GM12878 (cell line): ENCODE measurements around the gene SMIM20. TPM values are rescaled to one million over a fixed set of nuclear protein-coding genes. Genes with fewer than 3 reads are reported as not detected.

ENCODE experiments used
- ATAC-seq: fragments of 200-7000 bp; cut with Tn5 transposase; 3 replicates; pipeline ENCODE4 v1.9.1; 2020; ENCODE audit warnings: mild to moderate bottlenecking, moderate library complexity
- BruUV-seq: library from RNA; stranded (reverse); fragments of 400-500 nt; replicated peaks from 2 replicates; lab custom pipeline; 2021; lab: Mats Ljungman, UMichigan
- CTCF ChIA-PET: fragments of 300-600 bp; sonication (Branson Sonifier 250); formaldehyde crosslinking; extraction: SDS; loops from one replicate; lab custom pipeline; 2021; ENCODE audit warnings: inconsistent platforms; lab: Yijun Ruan, JAX
- POLR2A ChIA-PET: fragments of 350-600 bp; formaldehyde crosslinking; extraction: SDS; loops from one replicate; lab custom pipeline; 2021; ENCODE audit warnings: inconsistent platforms; lab: Charles Lee
- RAD21 ChIA-PET: fragments of 300-600 bp; sonication (Branson Sonifier 250); formaldehyde crosslinking; loops from one replicate; lab custom pipeline; 2023; ENCODE audit warnings: antibody characterized with exemption; ENCODE audit not compliant: unreplicated experiment; lab: Charles Lee
- SMC1A ChIA-PET: fragments of 300-600 bp; sonication (Branson Sonifier 250); formaldehyde crosslinking; loops from one replicate; lab custom pipeline; 2023; ENCODE audit not compliant: unreplicated experiment, uncharacterized antibody; lab: Charles Lee
- DNase-seq: peaks from one replicate; pipeline ENCODE4 v3.0.0-alpha.2; 2011; ENCODE audit warnings: low read depth, low spot score
- FAIRE-seq: peaks from 3 replicates; lab custom pipeline; 2011; peaks lifted over from hg19 to GRCh38; lab: Jason Lieb, UNC
- H2AFZ ChIP-seq: 2 replicates; pipeline ENCODE4 v1.6.0; 2011; ENCODE audit warnings: low read depth, low read length, control low read depth; ENCODE audit not compliant: control insufficient read depth
- H3K27ac ChIP-seq: 2 replicates; pipeline ENCODE4 v1.5.1; 2011; ENCODE audit warnings: control low read depth; ENCODE audit not compliant: control insufficient read depth, insufficient read depth
- H3K27me3 ChIP-seq, 2 experiments: replicated peaks in 1 of 2; 2 replicates each; pipeline versions ENCODE4 v1.6.0 to v1.6.1; 2011; ENCODE audit warnings: low read length in 1 of 2; ENCODE audit not compliant: control insufficient read depth in 2 of 2, insufficient read depth in 2 of 2
- H3K36me3 ChIP-seq, 2 experiments: 2 replicates each; pipeline ENCODE4 v1.5.1; 2011; ENCODE audit warnings: low read length in 1 of 2; ENCODE audit not compliant: control insufficient read depth in 2 of 2, insufficient read depth in 2 of 2
- H3K4me1 ChIP-seq: 2 replicates; pipeline ENCODE4 v1.6.1; 2011; ENCODE audit warnings: mild to moderate bottlenecking, low read length, moderate library complexity, mixed read lengths; ENCODE audit not compliant: control insufficient read depth, insufficient read depth
- H3K4me2 ChIP-seq: 2 replicates; pipeline ENCODE4 v1.6.0; 2011; ENCODE audit warnings: control low read depth; ENCODE audit not compliant: control insufficient read depth, insufficient read depth
- H3K4me3 ChIP-seq: fragments of 200-600 bp; sonication (generic); 2 replicates; pipeline ENCODE4 v1.5.1; 2016
- H3K79me2 ChIP-seq: 2 replicates; pipeline ENCODE4 v1.6.0; 2011; ENCODE audit warnings: low read length; ENCODE audit not compliant: control insufficient read depth, insufficient read depth
- H3K9ac ChIP-seq: 2 replicates; pipeline ENCODE4 v1.8.0; 2011; ENCODE audit warnings: low read length, control low read depth, mixed read lengths; ENCODE audit not compliant: control insufficient read depth, insufficient read depth
- H3K9me3 ChIP-seq: replicated peaks from 3 replicates; pipeline ENCODE4 v1.5.1; 2011; ENCODE audit warnings: mild to moderate bottlenecking, low read length; ENCODE audit not compliant: control insufficient read depth, insufficient read depth
- H4K20me1 ChIP-seq: 2 replicates; pipeline ENCODE4 v1.6.0; 2011; ENCODE audit not compliant: control insufficient read depth, insufficient read depth
- BCL11A ChIP-seq: IDR thresholded peaks from 2 replicates; pipeline ENCODE4 v1.6.1; 2011; ENCODE audit warnings: low read depth, low read length
- CBFB ChIP-seq: IDR thresholded peaks from 2 replicates; pipeline ENCODE4 v1.6.1; 2016; ENCODE audit warnings: antibody characterized with exemption, low read depth
- ETV6 ChIP-seq, 2 experiments: fragments of 450-650 bp in 1 of 2; IDR thresholded peaks in 1 of 2; conservative IDR thresholded peaks in 1 of 2; 2 replicates each; pipeline ENCODE4 v1.6.1; 2014; ENCODE audit warnings: antibody characterized with exemption in 1 of 2, borderline replicate concordance in 1 of 2, low read depth in 1 of 2, mild to moderate bottlenecking in 1 of 2, moderate library complexity in 1 of 2
- HCFC1 ChIP-seq: fragments of 150-350 bp; IDR thresholded peaks from 2 replicates; pipeline ENCODE4 v1.6.1; 2014; ENCODE audit warnings: low read length
- HDAC6 ChIP-seq: fragments of 200-600 bp; sonication (generic); IDR thresholded peaks from one replicate; pipeline ENCODE4 v1.8.0; 2017; ENCODE audit warnings: antibody characterized with exemption; ENCODE audit not compliant: unreplicated experiment
- MYB ChIP-seq: fragments of 150-350 bp; IDR thresholded peaks from 2 replicates; pipeline ENCODE4 v1.6.1; 2014; ENCODE audit warnings: mild to moderate bottlenecking, low read depth, low read length, borderline replicate concordance
- RBBP5 ChIP-seq: fragments of 200-600 bp; sonication (generic); conservative IDR thresholded peaks from 2 replicates; pipeline ENCODE4 v1.6.1; 2016
- SIX5 ChIP-seq: IDR thresholded peaks from 2 replicates; pipeline ENCODE4 v1.6.1; 2011; ENCODE audit warnings: mild to moderate bottlenecking, low read depth, low read length, moderate library complexity; ENCODE audit not compliant: severe bottlenecking
- TBL1XR1 ChIP-seq: IDR thresholded peaks from 2 replicates; pipeline ENCODE4 v1.6.1; 2012; ENCODE audit warnings: low read depth, low read length, improper control_type of control experiment
- ZNF274 ChIP-seq: IDR thresholded peaks from one replicate; pipeline ENCODE4 v1.8.0; 2011; ENCODE audit not compliant: insufficient read length, insufficient read depth
- in situ Hi-C: fragments of 300-500 bp; cut with MboI; formaldehyde crosslinking; loops from 9 replicates; pipeline ENCODE4 v1.14.3; 2018; ENCODE audit warnings: mixed read lengths
- intact Hi-C: fragments of 100-400 bp; cut with micrococcal nuclease; formaldehyde crosslinking; loops from one replicate; pipeline ENCODE4 v1.14.2; 2022; ENCODE audit not compliant: unreplicated experiment
- polyA plus RNA-seq, 11 experiments: library from polyadenylated mRNA; depleted of rRNA in 4 of 11; unstranded in 6 of 11; stranded (reverse) in 5 of 11; fragments of >200 nt; fragmentation: Nextera tagmentation in 4 of 11; fragmentation: Illumina TruSeq in 1 of 11; extraction: Ambion mirVana in 4 of 11; extraction: Trizol in 1 of 11; gene quantifications; 1 replicate in 1 of 11; 2 replicates in 10 of 11; pipeline versions ENCODE4 v1.2.1 to v1.2.3, GENCODE V29; 2011 to 2016; ENCODE audit warnings: inconsistent platforms in 2 of 11, missing spikeins in 2 of 11, low read depth in 1 of 11
- total RNA-seq, 4 experiments: library from RNA; depleted of rRNA in 3 of 4; stranded (reverse); fragments of >200 nt in 3 of 4; fragmentation: Illumina TruSeq in 1 of 4; extraction: Trizol in 1 of 4; gene quantifications; 2 replicates each; pipeline versions ENCODE4 v1.2.1 to v1.2.3, GENCODE V29; 2013 to 2021
- TF ChIP-seq, protein P1 (sequence below), 3 experiments: IDR thresholded peaks in 2 of 3; conservative IDR thresholded peaks in 1 of 3; 2 replicates each; pipeline ENCODE4 v1.5.1; 2011; ENCODE audit warnings: low read depth in 3 of 3, low read length in 3 of 3, mild to moderate bottlenecking in 3 of 3, control low read depth in 2 of 3, moderate library complexity in 2 of 3, inconsistent platforms in 1 of 3, mixed read lengths in 1 of 3; ENCODE audit not compliant: control insufficient read depth in 2 of 3, insufficient read depth in 1 of 3; ENCODE audit errors: extremely low read depth in 1 of 3
- TF ChIP-seq, protein P2 (sequence below): IDR thresholded peaks from 2 replicates; pipeline ENCODE4 v1.6.1; 2011; ENCODE audit warnings: low read depth, mild to moderate bottlenecking, low read length, moderate library complexity, borderline replicate concordance; ENCODE audit errors: extremely low read depth
- TF ChIP-seq, protein P3 (sequence below): fragments of 450-650 bp; IDR thresholded peaks from 2 replicates; pipeline ENCODE4 v1.6.1; 2014; ENCODE audit warnings: mild to moderate bottlenecking
- TF ChIP-seq, protein P4 (sequence below): fragments of 450-650 bp; IDR thresholded peaks from 2 replicates; pipeline ENCODE4 v1.6.1; 2018; ENCODE audit warnings: borderline replicate concordance, mild to moderate bottlenecking; ENCODE audit not compliant: partially characterized antibody
- TF ChIP-seq, protein P5 (sequence below): IDR thresholded peaks from 2 replicates; pipeline ENCODE4 v1.6.1; 2012; ENCODE audit warnings: mild to moderate bottlenecking, low read depth, low read length

SMIM20 gene
- total and polyA plus RNA-seq, 10 of the 15 experiments (the other 5 are each of a cell fraction or from before 2014, with no cell fraction given), result 17.3 to 38.0 (median 28.8) TPM

DNA sequence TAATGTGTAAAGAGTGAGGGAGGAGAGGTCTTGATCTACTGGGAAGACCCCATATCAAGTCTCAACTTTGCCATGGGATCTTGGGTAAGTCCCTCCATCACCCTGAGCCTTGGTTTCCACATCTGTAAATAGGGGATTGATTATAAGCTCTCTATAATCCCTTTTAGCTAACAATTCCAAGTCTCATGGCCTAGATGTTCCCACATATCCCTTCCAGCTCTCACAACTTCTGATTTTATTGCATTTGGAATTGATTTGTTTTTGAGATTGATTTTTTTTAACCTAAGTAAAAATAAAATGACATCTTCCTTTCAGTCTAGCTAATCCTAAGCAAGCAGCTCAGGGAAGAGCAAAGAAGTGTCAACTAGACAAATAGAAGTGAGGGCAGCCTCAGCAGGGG is 29.8 kb downstream of the SMIM20 start:
- no TSS peak for BruUV-seq
- no peak overlapping the region for H2AFZ ChIP-seq
- H3K4me3 ChIP-seq, result no peak overlapping the region
- ATAC-seq, result no peak
- no peaks in the 10 kb centered on the region for H4K20me1 ChIP-seq
- intact Hi-C loops (no loop called here), in situ Hi-C loops (no loop called here)
- SMC1A ChIA-PET, result no interaction called here
- CTCF ChIA-PET, result interaction anchor here (1.4 to 3.1 kb wide), 4 partner anchors 9 to 386 kb away, joined by 3 to 11 read pairs (median 6); no protein-coding TSS in a partner anchor
- FAIRE-seq, result no peak
- no peaks in the 10 kb centered on the region for H3K79me2 ChIP-seq
- no peak overlapping the region for H3K27ac ChIP-seq
- H3K4me2 ChIP-seq, result no peak overlapping the region
- H3K9me3 ChIP-seq, result no peaks in the 10 kb centered on the region
- H3K36me3 ChIP-seq, result no peaks in the 10 kb centered on the region
- POLR2A ChIA-PET, result no interaction called here
- 0 out of 4 replicates have a peak, but pooled peaks cover 0 to 1% of the 10 kb centered on the region in 2 experiments for H3K27me3 ChIP-seq
- no peak for DNase-seq
- no peak overlapping the region for H3K9ac ChIP-seq
- peaks cover 5% of the 10 kb centered on the region; the same call in 1 of the 2 replicates for H3K4me1 ChIP-seq
- RAD21 ChIA-PET, result no interaction called here
- TF ChIP-seq MYB, result no peak
- TF ChIP-seq ZNF274, result no peak
- TF ChIP-seq, protein P1, sequence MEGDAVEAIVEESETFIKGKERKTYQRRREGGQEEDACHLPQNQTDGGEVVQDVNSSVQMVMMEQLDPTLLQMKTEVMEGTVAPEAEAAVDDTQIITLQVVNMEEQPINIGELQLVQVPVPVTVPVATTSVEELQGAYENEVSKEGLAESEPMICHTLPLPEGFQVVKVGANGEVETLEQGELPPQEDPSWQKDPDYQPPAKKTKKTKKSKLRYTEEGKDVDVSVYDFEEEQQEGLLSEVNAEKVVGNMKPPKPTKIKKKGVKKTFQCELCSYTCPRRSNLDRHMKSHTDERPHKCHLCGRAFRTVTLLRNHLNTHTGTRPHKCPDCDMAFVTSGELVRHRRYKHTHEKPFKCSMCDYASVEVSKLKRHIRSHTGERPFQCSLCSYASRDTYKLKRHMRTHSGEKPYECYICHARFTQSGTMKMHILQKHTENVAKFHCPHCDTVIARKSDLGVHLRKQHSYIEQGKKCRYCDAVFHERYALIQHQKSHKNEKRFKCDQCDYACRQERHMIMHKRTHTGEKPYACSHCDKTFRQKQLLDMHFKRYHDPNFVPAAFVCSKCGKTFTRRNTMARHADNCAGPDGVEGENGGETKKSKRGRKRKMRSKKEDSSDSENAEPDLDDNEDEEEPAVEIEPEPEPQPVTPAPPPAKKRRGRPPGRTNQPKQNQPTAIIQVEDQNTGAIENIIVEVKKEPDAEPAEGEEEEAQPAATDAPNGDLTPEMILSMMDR (IDR thresholded peaks at IDR 0.05 in 2 of 3, conservative IDR thresholded peaks at IDR 0.05 in 1 of 3; ENCODE audit: control insufficient read depth in 2 of 3, extremely low read depth in 1 of 3, insufficient read depth in 1 of 3, low read depth in 3 of 3, low read length in 3 of 3), result no peak
- TF ChIP-seq, protein P2, sequence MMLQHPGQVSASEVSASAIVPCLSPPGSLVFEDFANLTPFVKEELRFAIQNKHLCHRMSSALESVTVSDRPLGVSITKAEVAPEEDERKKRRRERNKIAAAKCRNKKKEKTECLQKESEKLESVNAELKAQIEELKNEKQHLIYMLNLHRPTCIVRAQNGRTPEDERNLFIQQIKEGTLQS, result no peak
- TF ChIP-seq HDAC6, result no peak
- TF ChIP-seq RBBP5, result no peak
- TF ChIP-seq, protein P3, sequence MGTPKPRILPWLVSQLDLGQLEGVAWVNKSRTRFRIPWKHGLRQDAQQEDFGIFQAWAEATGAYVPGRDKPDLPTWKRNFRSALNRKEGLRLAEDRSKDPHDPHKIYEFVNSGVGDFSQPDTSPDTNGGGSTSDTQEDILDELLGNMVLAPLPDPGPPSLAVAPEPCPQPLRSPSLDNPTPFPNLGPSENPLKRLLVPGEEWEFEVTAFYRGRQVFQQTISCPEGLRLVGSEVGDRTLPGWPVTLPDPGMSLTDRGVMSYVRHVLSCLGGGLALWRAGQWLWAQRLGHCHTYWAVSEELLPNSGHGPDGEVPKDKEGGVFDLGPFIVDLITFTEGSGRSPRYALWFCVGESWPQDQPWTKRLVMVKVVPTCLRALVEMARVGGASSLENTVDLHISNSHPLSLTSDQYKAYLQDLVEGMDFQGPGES, result no peak
- no peak for TF ChIP-seq HCFC1
- no peak for TF ChIP-seq SIX5
- TF ChIP-seq TBL1XR1, result no peak
- TF ChIP-seq, protein P4, sequence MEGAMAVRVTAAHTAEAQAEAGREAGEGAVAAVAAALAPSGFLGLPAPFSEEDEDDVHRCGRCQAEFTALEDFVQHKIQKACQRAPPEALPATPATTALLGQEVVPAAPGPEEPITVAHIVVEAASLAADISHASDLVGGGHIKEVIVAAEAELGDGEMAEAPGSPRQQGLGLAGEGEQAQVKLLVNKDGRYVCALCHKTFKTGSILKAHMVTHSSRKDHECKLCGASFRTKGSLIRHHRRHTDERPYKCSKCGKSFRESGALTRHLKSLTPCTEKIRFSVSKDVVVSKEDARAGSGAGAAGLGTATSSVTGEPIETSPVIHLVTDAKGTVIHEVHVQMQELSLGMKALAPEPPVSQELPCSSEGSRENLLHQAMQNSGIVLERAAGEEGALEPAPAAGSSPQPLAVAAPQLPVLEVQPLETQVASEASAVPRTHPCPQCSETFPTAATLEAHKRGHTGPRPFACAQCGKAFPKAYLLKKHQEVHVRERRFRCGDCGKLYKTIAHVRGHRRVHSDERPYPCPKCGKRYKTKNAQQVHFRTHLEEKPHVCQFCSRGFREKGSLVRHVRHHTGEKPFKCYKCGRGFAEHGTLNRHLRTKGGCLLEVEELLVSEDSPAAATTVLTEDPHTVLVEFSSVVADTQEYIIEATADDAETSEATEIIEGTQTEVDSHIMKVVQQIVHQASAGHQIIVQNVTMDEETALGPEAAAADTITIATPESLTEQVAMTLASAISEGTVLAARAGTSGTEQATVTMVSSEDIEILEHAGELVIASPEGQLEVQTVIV, result no peak
- no peak for TF ChIP-seq BCL11A
- TF ChIP-seq CBFB, result no peak
- TF ChIP-seq, protein P5, sequence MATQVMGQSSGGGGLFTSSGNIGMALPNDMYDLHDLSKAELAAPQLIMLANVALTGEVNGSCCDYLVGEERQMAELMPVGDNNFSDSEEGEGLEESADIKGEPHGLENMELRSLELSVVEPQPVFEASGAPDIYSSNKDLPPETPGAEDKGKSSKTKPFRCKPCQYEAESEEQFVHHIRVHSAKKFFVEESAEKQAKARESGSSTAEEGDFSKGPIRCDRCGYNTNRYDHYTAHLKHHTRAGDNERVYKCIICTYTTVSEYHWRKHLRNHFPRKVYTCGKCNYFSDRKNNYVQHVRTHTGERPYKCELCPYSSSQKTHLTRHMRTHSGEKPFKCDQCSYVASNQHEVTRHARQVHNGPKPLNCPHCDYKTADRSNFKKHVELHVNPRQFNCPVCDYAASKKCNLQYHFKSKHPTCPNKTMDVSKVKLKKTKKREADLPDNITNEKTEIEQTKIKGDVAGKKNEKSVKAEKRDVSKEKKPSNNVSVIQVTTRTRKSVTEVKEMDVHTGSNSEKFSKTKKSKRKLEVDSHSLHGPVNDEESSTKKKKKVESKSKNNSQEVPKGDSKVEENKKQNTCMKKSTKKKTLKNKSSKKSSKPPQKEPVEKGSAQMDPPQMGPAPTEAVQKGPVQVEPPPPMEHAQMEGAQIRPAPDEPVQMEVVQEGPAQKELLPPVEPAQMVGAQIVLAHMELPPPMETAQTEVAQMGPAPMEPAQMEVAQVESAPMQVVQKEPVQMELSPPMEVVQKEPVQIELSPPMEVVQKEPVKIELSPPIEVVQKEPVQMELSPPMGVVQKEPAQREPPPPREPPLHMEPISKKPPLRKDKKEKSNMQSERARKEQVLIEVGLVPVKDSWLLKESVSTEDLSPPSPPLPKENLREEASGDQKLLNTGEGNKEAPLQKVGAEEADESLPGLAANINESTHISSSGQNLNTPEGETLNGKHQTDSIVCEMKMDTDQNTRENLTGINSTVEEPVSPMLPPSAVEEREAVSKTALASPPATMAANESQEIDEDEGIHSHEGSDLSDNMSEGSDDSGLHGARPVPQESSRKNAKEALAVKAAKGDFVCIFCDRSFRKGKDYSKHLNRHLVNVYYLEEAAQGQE, result no peak
- TF ChIP-seq ETV6 (conservative IDR thresholded peaks at IDR 0.05 in 1 of 2, IDR thresholded peaks at IDR 0.05 in 1 of 2; ENCODE audit: borderline replicate concordance in 1 of 2, low read depth in 1 of 2), result no peak
